PC-9 (cell line): ENCODE measurements around the gene TMBIM4. TPM values are rescaled to one million over a fixed set of nuclear protein-coding genes. Genes with fewer than 3 reads are reported as not detected.

Experiments
- BruUV-seq: library from RNA; stranded (reverse); fragments of 400-500 nt; replicated peaks from 2 replicates; lab custom pipeline; 2021; lab: Mats Ljungman, UMichigan
- CTCF ChIA-PET: fragments of 300-600 bp; sonication (Branson Sonifier 250); formaldehyde crosslinking; loops from one replicate; lab custom pipeline; 2022; ENCODE audit warnings: antibody characterized with exemption; lab: Charles Lee
- POLR2A ChIA-PET: fragments of 300-600 bp; sonication (Branson Sonifier 250); formaldehyde crosslinking; loops from one replicate; lab custom pipeline; 2022; ENCODE audit warnings: antibody characterized with exemption; ENCODE audit not compliant: unreplicated experiment; lab: Charles Lee
- DNase-seq, 2 experiments: peaks; one replicate each; pipeline versions ENCODE4 v3.0.0 to v3.0.0-alpha.2; 2015 to 2022; ENCODE audit warnings: mixed read lengths in 1 of 2
- H2AFZ ChIP-seq: fragments of 200-600 bp; sonication (generic); 2 replicates; pipeline ENCODE4 v1.8.1; 2017; ENCODE audit warnings: antibody characterized with exemption
- H3F3A ChIP-seq: fragments of 200-600 bp; sonication (generic); 2 replicates; pipeline ENCODE4 v1.8.1; 2017; ENCODE audit warnings: antibody characterized with exemption, mild to moderate bottlenecking, low read depth; ENCODE audit not compliant: insufficient read depth
- H3K27ac ChIP-seq: fragments of 200-600 bp; sonication (generic); 2 replicates; pipeline ENCODE4 v1.6.1; 2016; ENCODE audit warnings: mixed run types
- H3K27me3 ChIP-seq: fragments of 200-600 bp; sonication (generic); 2 replicates; pipeline ENCODE4 v1.6.1; 2016; ENCODE audit warnings: low read depth, mixed run types; ENCODE audit not compliant: insufficient read depth
- H3K36me3 ChIP-seq: fragments of 200-600 bp; sonication (generic); 2 replicates; pipeline ENCODE4 v1.6.1; 2016; ENCODE audit warnings: low read depth, mixed run types
- H3K4me1 ChIP-seq: fragments of 200-600 bp; sonication (generic); replicated peaks from 2 replicates; pipeline ENCODE4 v1.6.1; 2016; ENCODE audit warnings: mixed run types; ENCODE audit not compliant: insufficient read depth
- H3K4me2 ChIP-seq: fragments of 200-600 bp; sonication (generic); 2 replicates; pipeline ENCODE4 v1.6.1; 2017; ENCODE audit warnings: mixed run types
- H3K4me3 ChIP-seq: fragments of 200-600 bp; sonication (generic); 2 replicates; pipeline ENCODE4 v1.6.1; 2016; ENCODE audit warnings: mixed run types
- H3K79me2 ChIP-seq: fragments of 200-600 bp; sonication (generic); 2 replicates; pipeline ENCODE4 v1.6.1; 2017; ENCODE audit warnings: low read depth, mixed run types
- H3K9me2 ChIP-seq: fragments of 200-600 bp; sonication (generic); 2 replicates; pipeline ENCODE4 v1.8.1; 2017; ENCODE audit warnings: mild to moderate bottlenecking; ENCODE audit not compliant: insufficient read depth
- H3K9me3 ChIP-seq: fragments of 200-600 bp; sonication (generic); 2 replicates; pipeline ENCODE4 v1.8.1; 2016; ENCODE audit warnings: low read depth; ENCODE audit not compliant: insufficient read depth
- H4K20me1 ChIP-seq: fragments of 200-600 bp; sonication (generic); 2 replicates; pipeline ENCODE4 v1.8.1; 2017; ENCODE audit not compliant: insufficient read depth
- CTCF ChIP-seq: fragments of 200-600 bp; sonication (generic); conservative IDR thresholded peaks from 2 replicates; pipeline ENCODE4 v1.6.1; 2017; ENCODE audit warnings: mixed run types, antibody characterized with exemption, mild to moderate bottlenecking, moderate library complexity
- EZH2 ChIP-seq: fragments of 200-600 bp; sonication (generic); IDR thresholded peaks from 2 replicates; pipeline ENCODE4 v1.8.0; 2017; ENCODE audit warnings: antibody characterized with exemption, low read depth
- intact Hi-C: fragments of 100-400 bp; cut with micrococcal nuclease; formaldehyde crosslinking; loops from one replicate; pipeline ENCODE4 v1.10.0; 2022; ENCODE audit not compliant: unreplicated experiment
- total RNA-seq: library from RNA; stranded (reverse); gene quantifications from 2 replicates; pipeline ENCODE4 v1.2.3, GENCODE V29; 2021

TMBIM4 gene
- total RNA-seq, 1 experiment from 2014 or later, result 49.8 TPM

GRCh38 chr12:66119229-66119869 is 50.4 kb downstream of the TMBIM4 start:
- DNase-seq, result no peak
- POLR2A ChIA-PET, result no interaction called here
- Histone ChIP-seq H3K27me3 (no peaks in the 10 kb centered on the region), H3K36me3 (peaks cover 12% of the 10 kb centered on the region; the same call in 1 of the 2 replicates), H3K4me1 (no peaks in the 10 kb centered on the region), H3K27ac (no peak overlapping the region), H3K4me2 (no peak overlapping the region), H3F3A (peaks cover 14% of the 10 kb centered on the region; the same call in 1 of the 2 replicates), H2AFZ (no peak overlapping the region), H3K9me2 (no peaks in the 10 kb centered on the region), H3K4me3 (no peak overlapping the region), H3K9me3 (no peaks in the 10 kb centered on the region), H3K79me2 (no peaks in the 10 kb centered on the region), H4K20me1 (no peaks in the 10 kb centered on the region)
- TF ChIP-seq CTCF, result no peak
- no peak for TF ChIP-seq EZH2
- BruUV-seq, result no TSS peak
- CTCF ChIA-PET, result no interaction called here
- intact Hi-C loops, result no loop called here

- Histone ChIP-seq H3K4me2 (no peak overlapping the region), H3F3A (peaks cover 14% of the 10 kb centered on the region; the same call in 1 of the 2 replicates), H3K4me3 (no peak overlapping the region), H3K9me3 (no peaks in the 10 kb centered on the region), H3K27ac (no peak overlapping the region), H3K36me3 (peaks cover 10% of the 10 kb centered on the region; the same call in 1 of the 2 replicates), H2AFZ (no peak overlapping the region), H3K79me2 (no peaks in the 10 kb centered on the region), H3K4me1 (no peaks in the 10 kb centered on the region), H4K20me1 (no peaks in the 10 kb centered on the region), H3K9me2 (no peaks in the 10 kb centered on the region), H3K27me3 (no peaks in the 10 kb centered on the region)
- CTCF ChIA-PET, result interaction anchor here (0.6 kb wide), 1 partner anchor 820 kb away, joined by 4 read pairs; no protein-coding TSS in a partner anchor
- intact Hi-C loops, result no loop called here
- TF ChIP-seq CTCF, result no peak
- no peak for TF ChIP-seq EZH2
- POLR2A ChIA-PET, result interaction anchor here (0.6 kb wide), 1 partner anchor 712 kb away, joined by 7 read pairs; no protein-coding TSS in a partner anchor
- no TSS peak for BruUV-seq
- no peak for DNase-seq
Observed at GRCh38 chr12:66118240-66118891, 51.4 kb downstream of the TMBIM4 start.

GRCh38 chr12:66117242-66117641 is 52.6 kb downstream of the TMBIM4 start:
- BruUV-seq, result no TSS peak
- Histone ChIP-seq H3K79me2 (no peaks in the 10 kb centered on the region), H3K27me3 (no peaks in the 10 kb centered on the region), H2AFZ (no peak overlapping the region), H3K4me1 (no peaks in the 10 kb centered on the region), H3K4me3 (no peak overlapping the region), H3K9me3 (no peaks in the 10 kb centered on the region), H3K36me3 (0 out of 2 replicates have a peak, but pooled peaks cover 2% of the 10 kb centered on the region), H3K27ac (no peak overlapping the region), H3K4me2 (no peak overlapping the region), H3K9me2 (no peaks in the 10 kb centered on the region), H3F3A (peaks cover 14% of the 10 kb centered on the region; the same call in 1 of the 2 replicates), H4K20me1 (no peaks in the 10 kb centered on the region)
- no peak for TF ChIP-seq EZH2
- no peak for TF ChIP-seq CTCF
- DNase-seq, result no peak
- intact Hi-C loops, result no loop called here
- POLR2A ChIA-PET, result no interaction called here
- CTCF ChIA-PET, result no interaction called here
